Body of pancreas (tissue), 4 donors: ENCODE results near the gene PTGES.

Experiments
- POLR2A ChIP-seq, 3 donors: fragments of 450-650 bp; IDR thresholded peaks; one replicate each; pipeline ENCODE4 v1.6.1; 2016; ENCODE audit warnings: antibody characterized with exemption in 3 of 3, mild to moderate bottlenecking in 2 of 3
- TF ChIP-seq, protein P1 (sequence below), 7 experiments: fragments of 450-650 bp in 4 of 7; fragments of 200-600 bp in 3 of 7; sonication (generic) in 3 of 7; IDR thresholded peaks; one replicate each; pipeline ENCODE4 v1.5.1; 2016 to 2019; ENCODE audit warnings: antibody characterized with exemption in 7 of 7

DNA sequence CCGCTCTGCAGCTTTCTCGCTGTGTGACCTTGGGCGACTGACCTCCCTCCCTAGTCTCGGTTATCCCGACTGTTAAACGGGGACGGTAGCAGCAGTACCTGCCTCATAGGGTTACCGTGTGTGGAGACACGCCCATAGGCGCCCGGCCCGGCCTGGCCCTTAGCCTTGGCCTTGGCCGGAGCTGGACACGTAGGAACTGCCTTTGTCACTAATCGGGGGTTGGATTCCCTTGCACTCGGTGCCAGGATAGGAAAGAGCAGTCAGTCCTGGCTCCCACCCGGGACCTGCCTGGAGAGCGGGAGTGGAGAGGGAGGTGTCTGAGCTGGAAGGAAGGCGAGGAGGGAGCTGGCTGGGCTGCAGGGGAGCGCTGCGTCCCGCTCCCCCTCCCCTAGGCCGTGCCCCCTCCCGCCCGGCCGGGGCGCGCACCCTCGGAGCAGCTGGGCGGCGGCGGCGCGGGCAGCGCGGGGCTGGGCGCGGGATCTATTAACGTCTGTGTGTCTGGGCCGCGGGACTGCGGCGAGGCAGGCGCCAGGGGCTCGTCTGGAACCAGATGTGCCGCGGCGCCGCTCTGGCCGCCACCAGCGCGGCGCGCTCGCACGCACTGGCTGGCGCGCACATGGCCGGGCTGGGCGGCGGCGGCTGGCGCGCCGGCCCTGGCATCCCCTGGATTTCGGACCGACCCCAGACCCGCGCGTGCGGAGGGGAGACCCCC, 55.7 kb downstream of the PTGES start:
- TF ChIP-seq POLR2A (IDR thresholded peaks at IDR 0.05), result no peak
- TF ChIP-seq, protein P1, sequence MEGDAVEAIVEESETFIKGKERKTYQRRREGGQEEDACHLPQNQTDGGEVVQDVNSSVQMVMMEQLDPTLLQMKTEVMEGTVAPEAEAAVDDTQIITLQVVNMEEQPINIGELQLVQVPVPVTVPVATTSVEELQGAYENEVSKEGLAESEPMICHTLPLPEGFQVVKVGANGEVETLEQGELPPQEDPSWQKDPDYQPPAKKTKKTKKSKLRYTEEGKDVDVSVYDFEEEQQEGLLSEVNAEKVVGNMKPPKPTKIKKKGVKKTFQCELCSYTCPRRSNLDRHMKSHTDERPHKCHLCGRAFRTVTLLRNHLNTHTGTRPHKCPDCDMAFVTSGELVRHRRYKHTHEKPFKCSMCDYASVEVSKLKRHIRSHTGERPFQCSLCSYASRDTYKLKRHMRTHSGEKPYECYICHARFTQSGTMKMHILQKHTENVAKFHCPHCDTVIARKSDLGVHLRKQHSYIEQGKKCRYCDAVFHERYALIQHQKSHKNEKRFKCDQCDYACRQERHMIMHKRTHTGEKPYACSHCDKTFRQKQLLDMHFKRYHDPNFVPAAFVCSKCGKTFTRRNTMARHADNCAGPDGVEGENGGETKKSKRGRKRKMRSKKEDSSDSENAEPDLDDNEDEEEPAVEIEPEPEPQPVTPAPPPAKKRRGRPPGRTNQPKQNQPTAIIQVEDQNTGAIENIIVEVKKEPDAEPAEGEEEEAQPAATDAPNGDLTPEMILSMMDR (IDR thresholded peaks at IDR 0.05), result no peak
